ENCODE measurements around the gene FOXP1.

Gene FOXP1

DNA sequence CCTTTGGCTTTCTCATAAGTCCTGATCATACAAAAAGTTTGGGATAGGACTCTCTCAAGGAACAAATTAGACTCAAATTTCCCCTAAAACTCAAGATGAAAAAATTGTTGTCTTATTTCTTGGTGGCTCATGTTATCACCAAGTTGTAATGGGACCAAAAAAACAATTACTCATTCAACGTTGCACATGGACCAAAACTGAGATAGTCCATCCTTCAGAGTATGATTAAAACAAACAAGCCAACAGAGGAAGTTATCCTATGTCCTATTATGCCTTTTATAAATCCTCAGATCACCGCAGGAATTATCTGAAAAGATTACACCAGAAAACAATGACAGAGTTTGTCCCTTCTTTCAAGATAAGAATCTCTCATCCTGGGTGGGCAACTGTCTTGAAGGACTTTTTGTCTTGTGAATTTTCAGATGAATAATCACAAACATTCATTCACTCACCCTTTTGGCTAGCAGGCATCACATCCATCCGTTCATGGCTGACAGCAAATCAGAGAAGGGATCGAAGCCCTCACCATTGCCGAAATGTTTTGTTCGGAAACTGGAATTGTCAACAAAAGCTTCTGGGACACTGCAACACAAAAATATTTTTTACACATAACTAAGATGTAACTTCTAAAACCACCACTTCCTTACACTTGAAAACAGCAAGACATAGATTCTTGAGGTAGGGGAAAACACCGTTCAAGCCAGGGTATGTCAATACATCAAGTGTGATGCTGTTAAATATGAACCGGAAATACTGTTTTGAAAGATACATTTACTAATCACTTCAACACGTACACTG is 90.4 kb downstream of the FOXP1 start:
- no peak for FAIRE-seq
- TF ChIP-seq POLR2A (IDR thresholded peaks at IDR 0.05; ENCODE audit: low read depth, low read length) = no peak
- no peak for DNase-seq (ENCODE audit: insufficient read length, low spot score)

GRCh38 chr3:71492566-71492965 is 91.0 kb downstream of the FOXP1 start:
- DNase-seq (ENCODE audit: insufficient read length, low spot score) (no peak), FAIRE-seq (no peak)
- no peak for TF ChIP-seq POLR2A (IDR thresholded peaks at IDR 0.05; ENCODE audit: low read depth, low read length)

DNA sequence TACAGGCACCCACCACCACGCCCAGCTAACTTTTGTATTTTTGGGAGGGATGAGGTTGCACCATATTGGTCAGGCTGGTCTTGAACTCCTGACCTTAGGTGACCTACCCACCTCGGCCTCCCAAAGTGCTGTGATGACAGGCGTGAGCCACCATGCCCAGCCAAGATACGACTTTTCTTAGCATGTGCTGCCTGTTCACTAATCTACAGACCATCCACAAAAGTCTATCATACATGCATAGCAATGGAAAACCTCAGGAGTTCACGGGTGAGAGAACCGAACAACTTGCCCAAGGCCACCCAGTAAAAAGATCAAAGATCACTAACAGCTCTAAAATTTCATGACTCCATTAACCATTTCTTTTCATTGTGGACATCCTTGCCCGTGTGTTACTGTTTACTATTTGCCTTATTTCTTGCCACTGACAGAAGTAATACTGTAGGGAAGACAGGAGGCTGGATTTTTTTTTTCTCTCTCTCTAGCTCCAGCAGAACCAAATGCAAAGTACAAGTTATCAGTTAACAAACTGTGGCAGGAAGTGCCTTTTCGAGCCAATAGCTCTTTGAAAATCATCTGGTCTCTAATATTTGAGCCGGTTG is 92.3 kb downstream of the FOXP1 start:
- no peak for TF ChIP-seq POLR2A (IDR thresholded peaks at IDR 0.05; ENCODE audit: low read depth, low read length)
- no peak for FAIRE-seq
- DNase-seq (ENCODE audit: insufficient read length, low spot score) = no peak

- DNase-seq (ENCODE audit: insufficient read length, low spot score) (no peak), FAIRE-seq (no peak)
- TF ChIP-seq POLR2A (IDR thresholded peaks at IDR 0.05; ENCODE audit: low read depth, low read length) = no peak
Measured at GRCh38 chr3:71490692-71491091, 92.8 kb downstream of the FOXP1 start.

GRCh38 chr3:71489315-71489761 is 94.2 kb downstream of the FOXP1 start:
- DNase-seq (ENCODE audit: insufficient read length, low spot score) (no peak), FAIRE-seq (no peak)
- no peak for TF ChIP-seq POLR2A (IDR thresholded peaks at IDR 0.05; ENCODE audit: low read depth, low read length)

DNA sequence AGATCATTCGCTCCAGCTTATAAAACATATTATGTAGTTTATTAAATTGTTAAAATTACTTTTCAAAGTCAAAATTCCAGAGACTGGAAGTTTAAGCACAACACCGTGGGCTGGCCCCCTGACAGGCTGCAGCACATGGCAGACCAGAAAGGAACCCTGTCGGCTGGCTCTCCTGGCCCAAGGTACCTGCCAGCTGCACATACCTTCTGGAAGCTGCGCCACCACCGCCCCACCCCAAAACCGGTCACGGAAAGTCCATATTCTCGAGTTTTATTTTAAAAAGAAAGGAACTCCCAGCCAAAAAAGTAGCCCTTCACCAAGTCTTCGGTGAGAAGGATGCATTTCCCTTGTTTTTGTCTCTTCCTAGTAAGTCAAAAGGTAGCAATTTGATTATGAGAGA is 94.6 kb downstream of the FOXP1 start:
- no peak for FAIRE-seq
- no peak for TF ChIP-seq POLR2A (IDR thresholded peaks at IDR 0.05; ENCODE audit: low read depth, low read length)
- no peak for DNase-seq (ENCODE audit: insufficient read length, low spot score)

DNA sequence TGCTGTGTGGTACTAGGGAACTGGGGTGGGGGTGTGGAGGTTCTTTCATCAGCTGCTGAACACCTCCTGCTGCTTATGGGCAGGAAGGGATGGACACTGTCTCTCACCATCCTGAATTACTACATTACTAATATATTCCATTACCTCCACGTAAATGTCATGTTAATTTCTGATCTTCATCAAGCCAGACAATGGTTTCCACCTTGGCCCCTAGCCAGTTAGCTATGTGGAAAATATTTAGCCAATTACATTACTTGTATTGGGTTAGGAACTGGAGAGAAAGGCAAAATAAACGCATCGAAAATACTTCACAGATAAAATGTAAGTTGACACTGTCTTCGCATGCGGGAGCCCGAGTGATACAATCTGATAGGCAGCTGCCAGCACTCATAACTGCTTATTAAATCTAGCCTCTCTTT is 95.1 kb downstream of the FOXP1 start:
- TF ChIP-seq POLR2A (IDR thresholded peaks at IDR 0.05; ENCODE audit: low read depth, low read length) = no peak
- DNase-seq (ENCODE audit: insufficient read length, low spot score) (no peak), FAIRE-seq (no peak)

- FAIRE-seq = no peak
- TF ChIP-seq POLR2A (IDR thresholded peaks at IDR 0.05; ENCODE audit: low read depth, low read length) = no peak
- no peak for DNase-seq (ENCODE audit: insufficient read length, low spot score)
Measured at GRCh38 chr3:71487418-71487817, 96.1 kb downstream of the FOXP1 start.

DNA sequence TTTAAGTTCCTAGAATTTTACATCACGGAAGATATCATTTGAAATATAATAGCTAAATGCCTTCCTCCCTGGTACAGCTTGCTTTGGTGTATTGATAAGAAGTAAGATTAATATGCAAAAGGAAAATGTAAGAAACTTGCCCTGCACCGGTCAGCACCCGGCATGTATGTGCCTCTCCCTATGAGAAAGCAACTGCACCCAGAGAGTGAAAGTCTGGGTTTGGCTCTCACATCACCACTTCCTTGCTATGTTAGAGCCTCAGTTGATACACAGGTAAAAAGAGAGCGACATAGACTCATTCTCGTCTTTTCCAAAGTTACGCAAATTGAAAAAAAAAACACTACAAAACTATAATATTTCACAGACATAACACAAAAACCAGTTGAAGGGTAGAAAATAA is 96.7 kb downstream of the FOXP1 start:
- no peak for DNase-seq (ENCODE audit: insufficient read length, low spot score)
- no peak for FAIRE-seq
- TF ChIP-seq POLR2A (IDR thresholded peaks at IDR 0.05; ENCODE audit: low read depth, low read length) = no peak

DNA sequence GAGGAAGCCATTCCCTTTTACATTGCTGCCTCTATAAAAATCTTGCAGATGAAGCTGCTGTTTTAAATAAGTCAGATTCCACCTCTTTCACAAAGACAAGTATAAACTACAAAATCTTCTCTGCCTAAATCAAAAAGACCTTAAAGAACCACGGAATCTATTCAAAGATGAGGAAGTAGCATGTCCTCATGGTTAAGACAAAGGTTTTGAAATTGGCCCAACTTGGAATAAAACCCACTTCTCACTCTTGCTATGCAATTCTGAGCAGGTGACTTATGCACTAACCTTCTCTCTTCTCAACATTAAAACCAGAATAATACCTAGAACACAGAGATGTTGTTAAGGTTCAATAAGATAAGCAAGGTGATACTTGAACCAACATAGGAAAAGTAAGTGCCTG is 97.6 kb downstream of the FOXP1 start:
- FAIRE-seq (no peak), DNase-seq (ENCODE audit: insufficient read length, low spot score) (no peak)
- TF ChIP-seq POLR2A (IDR thresholded peaks at IDR 0.05; ENCODE audit: low read depth, low read length) = no peak

- no peak for DNase-seq (ENCODE audit: insufficient read length, low spot score)
- FAIRE-seq = no peak
- TF ChIP-seq POLR2A (IDR thresholded peaks at IDR 0.05; ENCODE audit: low read depth, low read length) = no peak
Measured at GRCh38 chr3:71484452-71484851, 99.1 kb downstream of the FOXP1 start.

- FAIRE-seq (no peak), DNase-seq (ENCODE audit: insufficient read length, low spot score) (no peak)
- TF ChIP-seq POLR2A (IDR thresholded peaks at IDR 0.05; ENCODE audit: low read depth, low read length) = no peak
Measured at GRCh38 chr3:71484047-71484446, 99.5 kb downstream of the FOXP1 start.

- TF ChIP-seq POLR2A (IDR thresholded peaks at IDR 0.05; ENCODE audit: low read depth, low read length) = no peak
- no peak for DNase-seq (ENCODE audit: insufficient read length, low spot score)
- FAIRE-seq = no peak
Measured at GRCh38 chr3:71482771-71483170, 100.8 kb downstream of the FOXP1 start.

GRCh38 chr3:71478568-71478967 is 105.0 kb downstream of the FOXP1 start:
- FAIRE-seq = no peak

GRCh38 chr3:71476950-71477349 is 106.6 kb downstream of the FOXP1 start:
- no peak for TF ChIP-seq POLR2A (IDR thresholded peaks at IDR 0.05; ENCODE audit: low read depth, low read length)
- DNase-seq (ENCODE audit: insufficient read length, low spot score) = no peak
- FAIRE-seq = no peak

More at GRCh38 chr3:71478568-71478967, 105.0 kb downstream of the FOXP1 start:
- TF ChIP-seq POLR2A (IDR thresholded peaks at IDR 0.05; ENCODE audit: low read depth, low read length) = no peak
- DNase-seq (ENCODE audit: insufficient read length, low spot score) = no peak
